MM.1S (cell line): ENCODE results near the gene TP73.

Experiments
- DNase-seq: peaks from one replicate; pipeline ENCODE4 v3.0.0-alpha.2; 2015
- H2AFZ ChIP-seq: fragments of 300-600 bp; sonication (generic); 2 replicates; pipeline ENCODE4 v1.6.0; 2016; ENCODE audit warnings: antibody characterized with exemption, low read length
- H3F3A ChIP-seq: fragments of 300-600 bp; sonication (generic); 2 replicates; pipeline ENCODE4 v1.6.1; 2016; ENCODE audit warnings: mild to moderate bottlenecking, antibody characterized with exemption, low read length, moderate library complexity, mixed read lengths; ENCODE audit not compliant: insufficient read depth
- H3K27ac ChIP-seq: fragments of 300-600 bp; sonication (generic); 2 replicates; pipeline ENCODE4 v1.5.1; 2016; ENCODE audit warnings: mild to moderate bottlenecking, low read length
- H3K27me3 ChIP-seq: fragments of 300-600 bp; sonication (generic); replicated peaks from 2 replicates; pipeline ENCODE4 v1.6.0; 2016; ENCODE audit warnings: low read length; ENCODE audit not compliant: insufficient read depth
- H3K36me3 ChIP-seq: fragments of 300-600 bp; sonication (generic); replicated peaks from 2 replicates; pipeline ENCODE4 v1.6.1; 2016; ENCODE audit warnings: mild to moderate bottlenecking, low read length, mixed read lengths; ENCODE audit not compliant: insufficient read depth
- H3K4me1 ChIP-seq: fragments of 300-600 bp; sonication (generic); 2 replicates; pipeline ENCODE4 v1.6.1; 2016; ENCODE audit warnings: low read length, mixed read lengths
- H3K4me2 ChIP-seq: fragments of 300-600 bp; sonication (generic); 2 replicates; pipeline ENCODE4 v1.6.0; 2016; ENCODE audit warnings: low read depth, low read length
- H3K4me3 ChIP-seq: fragments of 300-600 bp; sonication (generic); 2 replicates; pipeline ENCODE4 v1.5.1; 2016; ENCODE audit warnings: low read length, mixed read lengths
- H3K79me2 ChIP-seq: fragments of 300-600 bp; sonication (generic); 2 replicates; pipeline ENCODE4 v1.6.1; 2016; ENCODE audit warnings: mixed run types, low read length, mixed read lengths
- H3K9ac ChIP-seq: fragments of 300-600 bp; sonication (generic); 2 replicates; pipeline ENCODE4 v1.6.1; 2016; ENCODE audit warnings: low read length, mixed read lengths
- H3K9me2 ChIP-seq: fragments of 300-600 bp; sonication (generic); replicated peaks from 2 replicates; pipeline ENCODE4 v1.6.1; 2016; ENCODE audit warnings: mild to moderate bottlenecking, low read length, mixed read lengths; ENCODE audit not compliant: insufficient read depth
- H3K9me3 ChIP-seq: fragments of 300-600 bp; sonication (generic); replicated peaks from 2 replicates; pipeline ENCODE4 v1.6.1; 2016; ENCODE audit warnings: mild to moderate bottlenecking, low read length, mixed read lengths; ENCODE audit not compliant: insufficient read depth
- H4K20me1 ChIP-seq: fragments of 300-600 bp; sonication (generic); 2 replicates; pipeline ENCODE4 v1.6.1; 2016; ENCODE audit warnings: mild to moderate bottlenecking, low read length, moderate library complexity, mixed read lengths; ENCODE audit not compliant: insufficient read depth
- CTCF ChIP-seq: fragments of 300-600 bp; sonication (generic); IDR thresholded peaks from 2 replicates; pipeline ENCODE4 v1.5.1; 2016; ENCODE audit warnings: antibody characterized with exemption, low read length, mixed read lengths
- EZH2 ChIP-seq: fragments of 300-600 bp; sonication (generic); optimal IDR thresholded peaks from 2 replicates; pipeline ENCODE3; 2017; ENCODE audit warnings: low read depth, mild to moderate bottlenecking, antibody characterized with exemption, low read length, mixed read lengths
- EZH2phosphoT487 ChIP-seq: fragments of 300-600 bp; sonication (generic); IDR thresholded peaks from 2 replicates; pipeline ENCODE4 v1.6.1; 2018; ENCODE audit warnings: antibody characterized with exemption, low read length

TP73 gene

GRCh38 chr1:3771108-3772026, 119.1 kb downstream of the TP73 start:
- Histone ChIP-seq H3K27me3 (peaks cover 54% of the 10 kb centered on the region), H3K9me3 (no peaks in the 10 kb centered on the region), H3K27ac (no peak overlapping the region), H3K79me2 (no peaks in the 10 kb centered on the region), H4K20me1 (no peaks in the 10 kb centered on the region), H3K9ac (peak overlapping the region; percentile 33; the same call in 1 of the 2 replicates), H3K4me1 (peaks cover 17% of the 10 kb centered on the region), H3K9me2 (no peaks in the 10 kb centered on the region), H3K4me2 (peak overlapping the region; percentile 98), H3K36me3 (no peaks in the 10 kb centered on the region), H2AFZ (peak overlapping the region; percentile 84), H3K4me3 (peak overlapping the region; percentile 69), H3F3A (no peaks in the 10 kb centered on the region)
- DNase-seq: no peak
- no peak for TF ChIP-seq EZH2phosphoT487

- Histone ChIP-seq H3K36me3 (no peaks in the 10 kb centered on the region), H2AFZ (peak overlapping the region; percentile 84), H3K4me2 (peak overlapping the region; percentile 98), H3K27me3 (peaks cover 46% of the 10 kb centered on the region), H4K20me1 (no peaks in the 10 kb centered on the region), H3K4me1 (peaks cover 17% of the 10 kb centered on the region), H3K4me3 (peak overlapping the region; percentile 69), H3K9ac (peak overlapping the region; percentile 33; the same call in 1 of the 2 replicates), H3K9me2 (no peaks in the 10 kb centered on the region), H3K9me3 (no peaks in the 10 kb centered on the region), H3K27ac (no peak overlapping the region), H3K79me2 (no peaks in the 10 kb centered on the region), H3F3A (no peaks in the 10 kb centered on the region)
- peak; percentile 88 for DNase-seq
- no peak for TF ChIP-seq EZH2
- TF ChIP-seq CTCF: no peak
- TF ChIP-seq EZH2phosphoT487: no peak
These were observed 119.9 kb downstream of the TP73 start for GRCh38 chr1:3772027-3772714.

GRCh38 chr1:3772715-3773571, 120.6 kb downstream of the TP73 start, which contains the start of gene SMIM1:
TSS of gene SMIM1 (plus strand) at chr1:3772749. CDS start at chr1:3775374, 2,625 bp downstream.
- no peak for DNase-seq
- no peaks in the 10 kb centered on the region for H3K36me3 ChIP-seq
- peak within 1 kb of the TSS; percentile 98 for H3K4me2 ChIP-seq
- H3F3A ChIP-seq: no peaks in the 10 kb centered on the region
- peaks cover 38% of the 10 kb centered on the region for H3K27me3 ChIP-seq
- TF ChIP-seq CTCF: no peak
- no peak for TF ChIP-seq EZH2
- no peak for TF ChIP-seq EZH2phosphoT487
- no peaks in the 10 kb centered on the region for H4K20me1 ChIP-seq
- no peaks in the 10 kb centered on the region for H3K9me2 ChIP-seq
- peaks cover 17% of the 10 kb centered on the region for H3K4me1 ChIP-seq
- peak within 1 kb of the TSS; percentile 84 for H2AFZ ChIP-seq
- peak within 1 kb of the TSS; percentile 33; the same call in 1 of the 2 replicates for H3K9ac ChIP-seq
- H3K79me2 ChIP-seq: no peaks in the 10 kb centered on the region
- no peaks in the 10 kb centered on the region for H3K9me3 ChIP-seq
- no peak within 1 kb of the TSS for H3K27ac ChIP-seq
- H3K4me3 ChIP-seq: peak within 1 kb of the TSS; percentile 69
